ENCODE results near the gene C1orf53.

The C1orf53 gene

GRCh38 chr1:197908716-197909220 lies 6.3 kb downstream of the C1orf53 start:
- DNase-seq (ENCODE audit: low read depth): no peak

- DNase-seq (ENCODE audit: low read depth): no peak
Observed at GRCh38 chr1:197909384-197909783, 7.0 kb downstream of the C1orf53 start.

GRCh38 chr1:197910120-197910991 lies 7.9 kb downstream of the C1orf53 start:
- no peak for DNase-seq (ENCODE audit: low read depth)

GRCh38 chr1:197911111-197911856 lies 8.9 kb downstream of the C1orf53 start:
- no peak for DNase-seq (ENCODE audit: low read depth)

- DNase-seq (ENCODE audit: low read depth): no peak
Observed at GRCh38 chr1:197911857-197912696, 9.6 kb downstream of the C1orf53 start.

GRCh38 chr1:197912739-197913494 lies 10.5 kb downstream of the C1orf53 start:
- no peak for DNase-seq (ENCODE audit: low read depth)

GRCh38 chr1:197913495-197914276 lies 11.3 kb downstream of the C1orf53 start:
- DNase-seq (ENCODE audit: low read depth): no peak

- no peak for DNase-seq (ENCODE audit: low read depth)
Observed at GRCh38 chr1:197914510-197914909, 12.1 kb downstream of the C1orf53 start.

GRCh38 chr1:197915260-197915861 lies 12.9 kb downstream of the C1orf53 start:
- no peak for DNase-seq (ENCODE audit: low read depth)

- peak; percentile 59 for DNase-seq (ENCODE audit: low read depth)
Observed at GRCh38 chr1:197915862-197916499, 13.6 kb downstream of the C1orf53 start.

- DNase-seq (ENCODE audit: low read depth): no peak
Observed at GRCh38 chr1:197916500-197916983, 14.1 kb downstream of the C1orf53 start.

GRCh38 chr1:197917805-197918651 lies 15.6 kb downstream of the C1orf53 start:
- peak; percentile 26 for DNase-seq (ENCODE audit: low read depth)

- DNase-seq (ENCODE audit: low read depth): no peak
Observed at GRCh38 chr1:197918807-197919345, 16.4 kb downstream of the C1orf53 start.

- DNase-seq (ENCODE audit: low read depth): no peak
Observed at GRCh38 chr1:197919346-197920066, 17.1 kb downstream of the C1orf53 start.

- DNase-seq (ENCODE audit: low read depth): no peak
Observed at GRCh38 chr1:197920067-197920396, 17.6 kb downstream of the C1orf53 start.

GRCh38 chr1:197920414-197921117 lies 18.1 kb downstream of the C1orf53 start:
- no peak for DNase-seq (ENCODE audit: low read depth)
